Stimulated activated CD4-positive, alpha-beta T cell treated with anti-CD3 and anti-CD28 coated beads, Interleukin-1b, Interleukin-23, amount 100 ng/mL, for 4 hours (primary cell): ENCODE data around the gene ATRIP.
"Not testable (repeated sequence)": the region's sequence is repeated elsewhere in the genome, so short reads cannot be mapped to it uniquely, and the experiment has no call there.

ENCODE experiments used
- DNase-seq, 2 donors: peaks; one replicate each; pipeline ENCODE4 v3.0.0-alpha.2; 2020; ENCODE audit warnings: low read depth in 2 of 2

Gene ATRIP

GRCh38 chr3:48446425-48447193 is at the start of gene ATRIP:
Gene ATRIP (plus strand): TSS chr3:48446737. CDS start chr3:48446846, 109 bp downstream.
- peak; percentile 72 to 79 for DNase-seq

- DNase-seq: no peak
These were observed 48.5 kb upstream of the ATRIP start for GRCh38 chr3:48397767-48398681.

- DNase-seq: no peak
These were observed 47.7 kb upstream of the ATRIP start for GRCh38 chr3:48398701-48399386.

GRCh38 chr3:48399387-48400172 is 47.0 kb upstream of the ATRIP start:
- DNase-seq: no peak

- DNase-seq: peak; percentile 29 to 61
These were observed 45.6 kb upstream of the ATRIP start for GRCh38 chr3:48400824-48401433.

- not testable (repeated sequence) for DNase-seq
These were observed 45.1 kb upstream of the ATRIP start for GRCh38 chr3:48401434-48401901.

GRCh38 chr3:48402281-48402732 is 44.2 kb upstream of the ATRIP start:
- no peak for DNase-seq

GRCh38 chr3:48402907-48403306 is 43.6 kb upstream of the ATRIP start:
- no peak for DNase-seq

GRCh38 chr3:48403533-48404439 is 42.8 kb upstream of the ATRIP start:
- DNase-seq: no peak

- no peak for DNase-seq
These were observed 41.8 kb upstream of the ATRIP start for GRCh38 chr3:48404440-48405342.

GRCh38 chr3:48405343-48405881 is 41.1 kb upstream of the ATRIP start:
- no peak for DNase-seq

- no peak for DNase-seq
These were observed 40.6 kb upstream of the ATRIP start for GRCh38 chr3:48405971-48406370.

GRCh38 chr3:48406443-48407431 is 39.8 kb upstream of the ATRIP start:
- no peak for DNase-seq

GRCh38 chr3:48407542-48408099 is 38.9 kb upstream of the ATRIP start:
- DNase-seq: no peak

GRCh38 chr3:48408823-48409281 is 37.7 kb upstream of the ATRIP start:
- DNase-seq: no peak
